Progenitor cell of endocrine pancreas (in vitro differentiated cells): ENCODE results near the gene SYNPO. TPM values are rescaled to one million over a fixed set of nuclear protein-coding genes. Genes with fewer than 3 reads are reported as not detected.

Source experiments
- DNase-seq: peaks from one replicate; pipeline ENCODE4 v3.0.0; 2021; ENCODE audit warnings: low spot score; ENCODE audit not compliant: unreplicated experiment
- H3K27ac Mint-ChIP-seq: 2 replicates; pipeline ENCODE4 v1.8.0; 2021; ENCODE audit warnings: mild to moderate bottlenecking, moderate library complexity, mixed read lengths
- H3K27me3 Mint-ChIP-seq: 2 replicates; pipeline ENCODE4 v1.8.0; 2021; ENCODE audit warnings: mixed read lengths
- H3K36me3 Mint-ChIP-seq: 2 replicates; pipeline ENCODE4 v1.8.0; 2022; ENCODE audit warnings: mixed read lengths; ENCODE audit not compliant: insufficient read depth
- H3K4me1 Mint-ChIP-seq: 2 replicates; pipeline ENCODE4 v1.8.0; 2021; ENCODE audit warnings: low read depth, mixed read lengths
- H3K4me3 Mint-ChIP-seq: 2 replicates; pipeline ENCODE4 v1.8.0; 2021; ENCODE audit warnings: low read depth, mild to moderate bottlenecking, moderate library complexity, mixed read lengths
- H3K9me3 Mint-ChIP-seq: 2 replicates; pipeline ENCODE4 v1.8.0; 2021; ENCODE audit warnings: low read depth, mixed read lengths
- total RNA-seq: library from RNA; stranded (reverse); gene quantifications from 2 replicates; pipeline ENCODE4 v1.2.1, GENCODE V29; 2021
- TF ChIP-seq, protein P1 (sequence below): fragments of 200-600 bp; sonication (generic); IDR thresholded peaks from one replicate; pipeline ENCODE4 v1.5.0; 2021; ENCODE audit warnings: antibody characterized with exemption, mild to moderate bottlenecking; ENCODE audit not compliant: unreplicated experiment

SYNPO gene
- total RNA-seq, 1 donor from 2014 or later = 1.5 TPM

DNA sequence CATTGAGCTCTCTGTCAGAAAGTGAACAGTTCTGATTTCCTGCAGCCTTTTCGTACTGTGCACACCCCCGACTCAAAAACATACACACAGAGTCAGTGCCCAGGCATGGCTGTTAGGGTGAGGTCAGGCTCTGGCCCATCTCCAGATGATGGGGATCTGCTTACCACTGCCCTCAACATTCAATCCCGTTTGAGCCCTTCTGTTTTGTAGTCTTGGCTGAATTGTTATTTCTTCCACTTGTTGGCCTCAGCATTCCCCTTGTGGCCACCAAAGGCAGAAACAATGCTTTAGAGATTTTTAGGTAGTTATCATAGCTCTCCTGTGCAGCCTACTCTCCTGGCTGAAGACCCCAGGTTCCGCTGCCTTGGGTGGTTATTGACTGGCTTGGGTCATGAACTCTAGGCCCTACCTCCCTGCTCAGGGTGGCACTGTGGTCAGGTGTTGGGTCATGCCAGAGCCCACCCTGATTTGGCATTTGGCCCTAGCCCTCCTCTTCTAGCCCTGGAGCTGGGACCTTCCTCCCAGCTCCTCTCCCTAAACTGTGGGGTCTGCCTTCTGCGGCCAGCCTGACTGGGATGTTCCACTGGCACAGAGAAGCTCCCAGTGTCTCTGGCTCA, 12.8 kb downstream of the SYNPO start:
- Mint-ChIP-seq H3K4me3 (no peak overlapping the region), H3K27me3 (peaks cover 23% of the 10 kb centered on the region), H3K9me3 (no peaks in the 10 kb centered on the region), H3K27ac (no peak overlapping the region), H3K4me1 (peaks cover 4% of the 10 kb centered on the region), H3K36me3 (no peaks in the 10 kb centered on the region)
- TF ChIP-seq, protein P1, sequence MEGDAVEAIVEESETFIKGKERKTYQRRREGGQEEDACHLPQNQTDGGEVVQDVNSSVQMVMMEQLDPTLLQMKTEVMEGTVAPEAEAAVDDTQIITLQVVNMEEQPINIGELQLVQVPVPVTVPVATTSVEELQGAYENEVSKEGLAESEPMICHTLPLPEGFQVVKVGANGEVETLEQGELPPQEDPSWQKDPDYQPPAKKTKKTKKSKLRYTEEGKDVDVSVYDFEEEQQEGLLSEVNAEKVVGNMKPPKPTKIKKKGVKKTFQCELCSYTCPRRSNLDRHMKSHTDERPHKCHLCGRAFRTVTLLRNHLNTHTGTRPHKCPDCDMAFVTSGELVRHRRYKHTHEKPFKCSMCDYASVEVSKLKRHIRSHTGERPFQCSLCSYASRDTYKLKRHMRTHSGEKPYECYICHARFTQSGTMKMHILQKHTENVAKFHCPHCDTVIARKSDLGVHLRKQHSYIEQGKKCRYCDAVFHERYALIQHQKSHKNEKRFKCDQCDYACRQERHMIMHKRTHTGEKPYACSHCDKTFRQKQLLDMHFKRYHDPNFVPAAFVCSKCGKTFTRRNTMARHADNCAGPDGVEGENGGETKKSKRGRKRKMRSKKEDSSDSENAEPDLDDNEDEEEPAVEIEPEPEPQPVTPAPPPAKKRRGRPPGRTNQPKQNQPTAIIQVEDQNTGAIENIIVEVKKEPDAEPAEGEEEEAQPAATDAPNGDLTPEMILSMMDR = peak; percentile 15
- DNase-seq = no peak

GRCh38 chr5:150653762-150654556, 13.5 kb downstream of the SYNPO start:
- DNase-seq = no peak
- Mint-ChIP-seq H3K27ac (no peak overlapping the region), H3K27me3 (peaks cover 26% of the 10 kb centered on the region), H3K4me1 (peaks cover 4% of the 10 kb centered on the region), H3K9me3 (no peaks in the 10 kb centered on the region), H3K36me3 (no peaks in the 10 kb centered on the region), H3K4me3 (no peak overlapping the region)
- TF ChIP-seq, protein P1 = no peak

- TF ChIP-seq, protein P1 = no peak
- no peak overlapping the region for H3K27ac Mint-ChIP-seq
- DNase-seq = no peak
- no peak overlapping the region for H3K4me3 Mint-ChIP-seq
- H3K27me3 Mint-ChIP-seq = peaks cover 29% of the 10 kb centered on the region
- no peaks in the 10 kb centered on the region for H3K9me3 Mint-ChIP-seq
- H3K4me1 Mint-ChIP-seq = peaks cover 6% of the 10 kb centered on the region
- H3K36me3 Mint-ChIP-seq = no peaks in the 10 kb centered on the region
Measured at GRCh38 chr5:150655221-150655620, 14.8 kb downstream of the SYNPO start.

DNA sequence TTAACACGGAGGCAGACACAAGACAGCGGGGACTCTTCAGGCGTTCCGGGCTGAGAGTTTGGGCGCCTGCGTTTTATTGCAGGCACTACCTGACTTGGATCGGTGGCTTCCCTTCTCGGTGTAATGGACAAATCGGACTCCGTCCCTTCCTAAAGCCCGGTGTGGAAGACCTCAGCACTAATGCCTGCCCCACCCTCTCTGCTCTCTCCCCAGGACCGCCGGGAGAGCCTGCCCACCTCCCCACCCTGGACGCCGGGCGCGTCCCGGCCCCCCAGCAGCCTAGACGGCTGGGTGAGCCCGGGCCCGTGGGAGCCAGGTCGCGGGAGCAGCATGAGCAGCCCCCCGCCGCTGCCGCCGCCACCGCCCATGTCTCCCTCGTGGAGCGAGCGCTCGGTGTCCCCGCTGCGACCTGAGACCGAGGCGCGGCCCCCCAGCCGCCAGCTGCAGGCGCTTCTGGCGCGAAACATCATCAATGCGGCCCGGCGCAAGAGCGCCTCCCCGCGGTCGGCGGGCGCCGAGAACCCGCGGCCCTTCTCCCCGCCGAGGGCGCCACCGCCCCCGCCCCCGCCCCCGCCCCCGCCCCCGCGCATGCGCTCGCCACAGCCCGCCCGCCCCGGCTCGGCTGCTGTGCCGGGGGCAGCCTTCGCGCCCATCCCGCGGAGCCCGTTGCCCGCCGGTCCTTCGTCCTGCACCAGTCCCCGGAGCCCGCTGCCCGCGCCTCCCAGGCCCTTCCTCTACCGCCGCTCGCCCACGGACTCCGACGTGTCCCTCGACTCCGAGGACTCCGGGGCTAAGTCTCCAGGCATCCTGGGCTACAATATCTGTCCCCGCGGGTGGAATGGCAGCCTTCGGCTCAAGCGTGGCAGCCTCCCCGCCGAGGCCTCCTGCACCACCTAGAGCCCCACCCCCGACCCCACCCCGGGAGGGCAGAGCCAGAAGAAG, 16.0 kb downstream of the SYNPO start:
- peaks cover 29% of the 10 kb centered on the region for H3K27me3 Mint-ChIP-seq
- H3K36me3 Mint-ChIP-seq = no peaks in the 10 kb centered on the region
- H3K27ac Mint-ChIP-seq = no peak overlapping the region
- no peaks in the 10 kb centered on the region for H3K9me3 Mint-ChIP-seq
- H3K4me3 Mint-ChIP-seq = peak overlapping the region; percentile 73
- DNase-seq = peak; percentile 84
- H3K4me1 Mint-ChIP-seq = peaks cover 7% of the 10 kb centered on the region
- TF ChIP-seq, protein P1 = peak; percentile 86

DNA sequence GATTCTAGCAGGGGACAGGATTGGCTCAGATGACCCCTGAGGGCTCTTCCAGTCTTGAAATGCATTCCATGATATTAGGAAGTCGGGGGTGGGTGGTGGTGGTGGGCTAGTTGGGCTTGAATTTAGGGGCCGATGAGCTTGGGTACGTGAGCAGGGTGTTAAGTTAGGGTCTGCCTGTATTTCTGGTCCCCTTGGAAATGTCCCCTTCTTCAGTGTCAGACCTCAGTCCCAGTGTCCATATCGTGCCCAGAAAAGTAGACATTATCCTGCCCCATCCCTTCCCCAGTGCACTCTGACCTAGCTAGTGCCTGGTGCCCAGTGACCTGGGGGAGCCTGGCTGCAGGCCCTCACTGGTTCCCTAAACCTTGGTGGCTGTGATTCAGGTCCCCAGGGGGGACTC, 17.7 kb downstream of the SYNPO start:
- Mint-ChIP-seq H3K4me3 (no peak overlapping the region), H3K27ac (no peak overlapping the region), H3K4me1 (peaks cover 4% of the 10 kb centered on the region), H3K9me3 (no peaks in the 10 kb centered on the region), H3K27me3 (peaks cover 25% of the 10 kb centered on the region), H3K36me3 (no peaks in the 10 kb centered on the region)
- TF ChIP-seq, protein P1 = no peak
- no peak for DNase-seq
